ENCODE measurements around the gene LAMC1.

LAMC1 gene

GRCh38 chr1:183024317-183025009, 1.2 kb downstream of the LAMC1 start:
- Histone ChIP-seq H2AFZ (ENCODE audit: low read depth) (peak overlapping the region; percentile 69), H3K27ac (peak overlapping the region; percentile 55; the same call in 1 of the 2 replicates), H3K4me2 (peak overlapping the region; percentile 71), H3K27me3 (ENCODE audit: insufficient read depth, low read depth) (no peaks in the 10 kb centered on the region), H4K20me1 (ENCODE audit: insufficient read depth) (no peaks in the 10 kb centered on the region), H3K79me2 (ENCODE audit: insufficient read depth, low read depth) (0 out of 2 replicates have a peak, but pooled peaks cover 5% of the 10 kb centered on the region), H3K36me3 (ENCODE audit: insufficient read depth) (no peaks in the 10 kb centered on the region), H3K9ac (peak overlapping the region; percentile 58; the same call in 1 of the 2 replicates), H3K4me3 (IDR thresholded peaks at IDR 0.05; ENCODE audit: insufficient read depth, low read depth, low read length) (peak overlapping the region; percentile 97), H3K4me1 (ENCODE audit: low read depth, poor library complexity, severe bottlenecking) (peaks cover 52% of the 10 kb centered on the region)
- TF ChIP-seq, protein P1, sequence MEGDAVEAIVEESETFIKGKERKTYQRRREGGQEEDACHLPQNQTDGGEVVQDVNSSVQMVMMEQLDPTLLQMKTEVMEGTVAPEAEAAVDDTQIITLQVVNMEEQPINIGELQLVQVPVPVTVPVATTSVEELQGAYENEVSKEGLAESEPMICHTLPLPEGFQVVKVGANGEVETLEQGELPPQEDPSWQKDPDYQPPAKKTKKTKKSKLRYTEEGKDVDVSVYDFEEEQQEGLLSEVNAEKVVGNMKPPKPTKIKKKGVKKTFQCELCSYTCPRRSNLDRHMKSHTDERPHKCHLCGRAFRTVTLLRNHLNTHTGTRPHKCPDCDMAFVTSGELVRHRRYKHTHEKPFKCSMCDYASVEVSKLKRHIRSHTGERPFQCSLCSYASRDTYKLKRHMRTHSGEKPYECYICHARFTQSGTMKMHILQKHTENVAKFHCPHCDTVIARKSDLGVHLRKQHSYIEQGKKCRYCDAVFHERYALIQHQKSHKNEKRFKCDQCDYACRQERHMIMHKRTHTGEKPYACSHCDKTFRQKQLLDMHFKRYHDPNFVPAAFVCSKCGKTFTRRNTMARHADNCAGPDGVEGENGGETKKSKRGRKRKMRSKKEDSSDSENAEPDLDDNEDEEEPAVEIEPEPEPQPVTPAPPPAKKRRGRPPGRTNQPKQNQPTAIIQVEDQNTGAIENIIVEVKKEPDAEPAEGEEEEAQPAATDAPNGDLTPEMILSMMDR (conservative IDR thresholded peaks at IDR 0.05; ENCODE audit: low read depth, low read length) = no peak

GRCh38 chr1:183025010-183025337, 1.8 kb downstream of the LAMC1 start:
- H3K27me3 ChIP-seq (ENCODE audit: insufficient read depth, low read depth) = no peaks in the 10 kb centered on the region
- peak overlapping the region; percentile 71; the same call in 1 of the 2 replicates for H3K4me2 ChIP-seq
- no peak overlapping the region for H3K4me3 ChIP-seq (IDR thresholded peaks at IDR 0.05; ENCODE audit: insufficient read depth, low read depth, low read length)
- no peak overlapping the region for H3K27ac ChIP-seq
- no peaks in the 10 kb centered on the region for H3K36me3 ChIP-seq (ENCODE audit: insufficient read depth)
- peaks cover 54% of the 10 kb centered on the region for H3K4me1 ChIP-seq (ENCODE audit: low read depth, poor library complexity, severe bottlenecking)
- peaks cover 6% of the 10 kb centered on the region; the same call in 1 of the 2 replicates for H3K79me2 ChIP-seq (ENCODE audit: insufficient read depth, low read depth)
- TF ChIP-seq, protein P1 (conservative IDR thresholded peaks at IDR 0.05; ENCODE audit: low read depth, low read length) = no peak
- H3K9ac ChIP-seq = no peak overlapping the region
- H4K20me1 ChIP-seq (ENCODE audit: insufficient read depth) = no peaks in the 10 kb centered on the region
- H2AFZ ChIP-seq (ENCODE audit: low read depth) = no peak overlapping the region

DNA sequence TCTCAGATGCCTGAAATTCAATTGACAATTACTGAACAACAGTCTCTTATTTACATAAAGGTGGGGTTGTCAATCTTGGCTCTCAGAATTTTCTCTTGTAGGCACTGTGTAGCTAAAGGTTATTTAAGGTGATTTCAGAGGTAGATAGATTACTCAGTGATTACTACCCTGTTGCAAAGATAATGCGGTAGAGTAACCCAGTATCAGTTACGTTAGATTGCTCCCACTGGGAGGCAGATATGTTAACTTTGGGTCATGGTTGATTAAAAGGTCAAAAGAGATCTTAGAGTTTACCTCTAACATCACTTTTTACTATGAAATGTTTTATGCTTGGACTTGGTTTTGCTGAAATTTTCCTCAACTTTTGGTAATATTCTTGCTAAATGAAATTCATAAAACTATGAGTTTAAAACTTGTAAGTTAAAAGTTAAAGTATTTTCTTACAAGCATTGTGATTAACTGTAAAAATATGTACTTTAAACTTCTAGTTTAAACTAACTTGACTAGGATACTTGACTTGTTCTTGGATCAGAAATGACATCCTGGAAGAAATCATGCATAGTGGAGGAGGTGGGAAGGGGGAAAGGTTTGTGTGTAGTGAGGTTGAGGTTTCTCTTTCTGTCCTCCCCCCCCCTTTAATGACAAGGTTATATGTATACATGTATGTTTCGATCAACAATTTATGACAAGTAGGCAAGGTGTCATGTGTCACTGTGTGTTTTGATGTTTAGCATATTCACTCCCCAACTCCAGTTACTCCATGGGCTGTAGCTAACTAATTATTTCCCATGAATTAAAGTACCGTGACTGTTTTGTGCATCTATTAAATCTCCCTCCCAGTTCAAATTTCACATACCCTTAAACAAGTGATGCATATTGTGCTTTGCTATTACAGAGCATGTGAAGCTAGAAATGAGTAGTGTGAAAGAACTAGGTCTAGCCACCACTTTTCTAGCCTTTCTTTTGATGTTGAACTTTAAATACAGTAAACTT, 2.9 kb downstream of the LAMC1 start:
- H3K9ac ChIP-seq = no peak overlapping the region
- no peak overlapping the region for H2AFZ ChIP-seq (ENCODE audit: low read depth)
- H3K4me3 ChIP-seq (IDR thresholded peaks at IDR 0.05; ENCODE audit: insufficient read depth, low read depth, low read length) = no peak overlapping the region
- H3K27me3 ChIP-seq (ENCODE audit: insufficient read depth, low read depth) = no peaks in the 10 kb centered on the region
- TF ChIP-seq, protein P1 (conservative IDR thresholded peaks at IDR 0.05; ENCODE audit: low read depth, low read length) = no peak
- peaks cover 10% of the 10 kb centered on the region; the same call in 1 of the 2 replicates for H3K79me2 ChIP-seq (ENCODE audit: insufficient read depth, low read depth)
- no peak overlapping the region for H3K27ac ChIP-seq
- H4K20me1 ChIP-seq (ENCODE audit: insufficient read depth) = no peaks in the 10 kb centered on the region
- peak overlapping the region; percentile 71; the same call in 1 of the 2 replicates for H3K4me2 ChIP-seq
- peaks cover 59% of the 10 kb centered on the region for H3K4me1 ChIP-seq (ENCODE audit: low read depth, poor library complexity, severe bottlenecking)
- H3K36me3 ChIP-seq (ENCODE audit: insufficient read depth) = no peaks in the 10 kb centered on the region

- Histone ChIP-seq H3K9ac (no peak overlapping the region), H3K27ac (no peak overlapping the region), H3K4me2 (peak overlapping the region; percentile 5; the same call in 1 of the 2 replicates), H4K20me1 (ENCODE audit: insufficient read depth) (no peaks in the 10 kb centered on the region), H3K79me2 (ENCODE audit: insufficient read depth, low read depth) (peaks cover 10% of the 10 kb centered on the region; the same call in 1 of the 2 replicates), H3K36me3 (ENCODE audit: insufficient read depth) (no peaks in the 10 kb centered on the region), H2AFZ (ENCODE audit: low read depth) (no peak overlapping the region), H3K4me1 (ENCODE audit: low read depth, poor library complexity, severe bottlenecking) (peaks cover 52% of the 10 kb centered on the region), H3K4me3 (IDR thresholded peaks at IDR 0.05; ENCODE audit: insufficient read depth, low read depth, low read length) (no peak overlapping the region), H3K27me3 (ENCODE audit: insufficient read depth, low read depth) (no peaks in the 10 kb centered on the region)
- TF ChIP-seq, protein P1 (conservative IDR thresholded peaks at IDR 0.05; ENCODE audit: low read depth, low read length) = no peak
Measured at GRCh38 chr1:183027031-183027430, 3.8 kb downstream of the LAMC1 start.
